ENCODE data around the gene GOLM1. TPM values are rescaled to one million over a fixed set of nuclear protein-coding genes. Genes with fewer than 3 reads are reported as not detected.

GOLM1 gene
- total and polyA plus RNA-seq, 3 experiments from 2014 or later, result 2.3 to 3.5 (median 3.2) TPM

DNA sequence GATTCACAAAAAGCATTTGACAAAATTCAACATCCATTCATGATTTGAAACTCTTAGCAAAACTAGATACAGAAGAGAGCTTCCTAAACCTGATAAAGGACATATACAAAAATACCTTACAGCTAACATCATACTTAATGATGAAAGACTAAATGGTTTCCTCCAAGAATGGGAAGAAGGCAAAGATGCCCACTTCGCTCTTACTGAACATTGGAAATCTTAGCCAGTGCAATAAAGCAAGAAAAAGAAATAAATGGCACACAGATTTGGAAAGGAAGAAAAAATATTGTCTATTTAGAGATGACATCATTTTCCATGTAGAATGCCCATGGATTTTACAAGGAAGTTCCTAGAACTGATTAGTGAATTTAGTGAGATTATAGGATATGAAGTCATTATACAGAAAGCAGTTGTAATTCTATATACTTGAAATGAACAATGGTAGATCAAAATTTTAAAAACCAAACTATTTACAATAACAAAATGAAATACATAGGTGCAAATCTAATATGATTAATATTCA is 94.0 kb downstream of the GOLM1 start:
- CTCF ChIA-PET, result interaction anchor here (1.2 kb wide), 1 partner anchor 11 kb away, joined by 3 read pairs; no protein-coding TSS in a partner anchor
- peaks cover 0 to 10% (median 3%) of the 10 kb centered on the region in 5 donors for H3K9me3 Mint-ChIP-seq

DNA sequence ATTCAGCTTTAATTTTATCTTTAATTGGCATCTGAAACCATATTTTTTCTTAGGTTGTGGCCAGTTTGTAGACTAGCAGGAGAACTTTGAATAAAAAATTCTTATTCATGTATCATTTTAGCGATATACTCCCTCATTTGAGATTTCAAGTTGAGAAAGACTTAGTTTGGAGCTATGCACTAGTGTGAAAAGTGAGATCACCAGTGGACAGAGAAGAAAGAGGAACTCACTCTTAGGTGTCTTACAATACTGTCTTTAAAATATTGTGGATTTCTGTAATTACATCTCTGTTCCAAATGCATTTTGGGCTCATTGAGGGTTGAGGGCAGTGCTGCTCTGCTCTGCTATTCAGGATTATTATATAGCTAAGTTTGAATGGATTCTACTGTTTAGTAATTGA is 103.8 kb downstream of the GOLM1 start:
- Histone ChIP-seq H3K4me3 (ENCODE audit: low read length) (no peak overlapping the region), H3K27ac (ENCODE audit: low read depth, low read length) (no peak overlapping the region), H3K9me3 (ENCODE audit: low read length) (no peaks in the 10 kb centered on the region), H3K27me3 (ENCODE audit: insufficient read depth, low read length, poor library complexity, severe bottlenecking) (no peaks in the 10 kb centered on the region), H3K4me1 (ENCODE audit: insufficient read depth, low read length) (no peaks in the 10 kb centered on the region), H3K36me3 (ENCODE audit: insufficient read depth, low read length) (peaks cover 9% of the 10 kb centered on the region)
- ChIA-PET CTCF (no interaction called here), POLR2A (no interaction called here)
- no peaks in the 10 kb centered on the region for H3K27me3 Mint-ChIP-seq
- peaks cover 11 to 27% (median 13%) of the 10 kb centered on the region in 3 donors for H3K4me1 Mint-ChIP-seq
- H3K36me3 Mint-ChIP-seq, result peaks cover 12 to 66% (median 33%) of the 10 kb centered on the region in 3 donors
- H3K9me3 Mint-ChIP-seq, result no peaks in the 10 kb centered on the region
- no peak overlapping the region for H3K4me3 Mint-ChIP-seq
- DNase-seq, result no peak
- no peak overlapping the region for H3K27ac Mint-ChIP-seq

More for the DNA sequence above, 94.0 kb downstream of the GOLM1 start:
- H3K36me3 ChIP-seq (ENCODE audit: insufficient read depth, low read length), result peaks cover 21% of the 10 kb centered on the region
- no peak overlapping the region for H3K27ac Mint-ChIP-seq
- H3K27me3 Mint-ChIP-seq, result no peaks in the 10 kb centered on the region
- H3K4me1 Mint-ChIP-seq, result peaks cover 3 to 16% (median 10%) of the 10 kb centered on the region in 3 donors
- no peaks in the 10 kb centered on the region for H3K9me3 ChIP-seq (ENCODE audit: low read length)
- DNase-seq, result no peak
- H3K4me3 ChIP-seq (ENCODE audit: low read length), result no peak overlapping the region
- no peaks in the 10 kb centered on the region for H3K4me1 ChIP-seq (ENCODE audit: insufficient read depth, low read length)
- H3K27ac ChIP-seq (ENCODE audit: low read depth, low read length), result no peak overlapping the region
- no peaks in the 10 kb centered on the region for H3K27me3 ChIP-seq (ENCODE audit: insufficient read depth, low read length, poor library complexity, severe bottlenecking)
- peaks cover 53 to 84% (median 57%) of the 10 kb centered on the region in 3 donors for H3K36me3 Mint-ChIP-seq
- POLR2A ChIA-PET, result no interaction called here
- no peak overlapping the region for H3K4me3 Mint-ChIP-seq

DNA sequence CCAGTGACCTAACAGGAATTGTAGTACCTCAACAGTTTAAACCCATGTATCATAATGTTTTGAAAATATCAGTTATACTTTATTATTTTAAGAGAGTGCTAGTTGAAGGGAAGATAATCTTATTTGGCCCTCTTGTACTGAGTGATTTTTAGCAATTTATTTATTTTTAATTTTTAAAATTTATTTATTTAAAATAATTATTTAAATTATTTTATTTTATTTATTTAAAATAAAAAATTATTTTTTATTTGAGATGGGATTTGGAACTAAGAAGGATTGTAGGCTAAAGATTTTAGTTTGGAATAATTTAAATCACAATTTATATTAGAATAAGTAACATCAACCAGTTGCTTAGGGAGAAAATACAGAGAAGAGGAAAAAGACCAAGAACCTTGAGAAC is 104.3 kb downstream of the GOLM1 start:
- POLR2A ChIA-PET, result no interaction called here

DNA sequence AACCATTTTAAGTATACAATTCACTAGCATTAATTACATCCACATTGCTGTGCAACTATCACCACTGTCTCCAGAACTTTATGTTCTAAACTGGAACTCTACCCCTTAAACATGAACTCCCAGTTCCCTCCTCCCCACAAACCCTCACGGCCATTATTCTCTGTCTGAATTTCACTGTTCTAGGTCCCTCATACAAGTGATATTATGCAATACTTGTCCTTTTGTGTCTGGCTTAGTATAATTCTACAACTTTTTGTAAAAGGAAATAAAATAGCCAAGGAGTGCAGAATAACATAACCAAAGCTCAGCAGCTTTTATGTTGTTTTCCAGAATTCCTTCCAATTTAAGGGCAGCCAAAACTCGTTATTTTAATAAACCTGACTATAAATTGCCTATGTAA is 105.2 kb downstream of the GOLM1 start:
- Mint-ChIP-seq H3K4me3 (no peak overlapping the region), H3K9me3 (no peaks in the 10 kb centered on the region), H3K27ac (peak overlapping the region in 2 of 8 donors; percentile 27 to 38), H3K27me3 (no peaks in the 10 kb centered on the region), H3K36me3 (peaks cover 6 to 62% (median 31%) of the 10 kb centered on the region in 3 donors), H3K4me1 (peaks cover 3 to 22% (median 8%) of the 10 kb centered on the region in 3 donors)
- no peaks in the 10 kb centered on the region for H3K27me3 ChIP-seq (ENCODE audit: insufficient read depth, low read length, poor library complexity, severe bottlenecking)
- POLR2A ChIA-PET, result no interaction called here
- peaks cover 9% of the 10 kb centered on the region for H3K36me3 ChIP-seq (ENCODE audit: insufficient read depth, low read length)
- no peak overlapping the region for H3K27ac ChIP-seq (ENCODE audit: low read depth, low read length)
- CTCF ChIA-PET, result no interaction called here
- no peaks in the 10 kb centered on the region for H3K9me3 ChIP-seq (ENCODE audit: low read length)
- no peaks in the 10 kb centered on the region for H3K4me1 ChIP-seq (ENCODE audit: insufficient read depth, low read length)
- no peak for DNase-seq
- H3K4me3 ChIP-seq (ENCODE audit: low read length), result no peak overlapping the region

More for the DNA sequence above, 104.3 kb downstream of the GOLM1 start:
- no peak overlapping the region for H3K27ac ChIP-seq (ENCODE audit: low read depth, low read length)
- peaks cover 7 to 62% (median 30%) of the 10 kb centered on the region in 3 donors for H3K36me3 Mint-ChIP-seq
- peaks cover 6 to 24% (median 9%) of the 10 kb centered on the region in 3 donors for H3K4me1 Mint-ChIP-seq
- no peak for DNase-seq
- no peaks in the 10 kb centered on the region for H3K27me3 Mint-ChIP-seq
- H3K4me3 Mint-ChIP-seq, result no peak overlapping the region
- H3K27me3 ChIP-seq (ENCODE audit: insufficient read depth, low read length, poor library complexity, severe bottlenecking), result no peaks in the 10 kb centered on the region
- H3K36me3 ChIP-seq (ENCODE audit: insufficient read depth, low read length), result peaks cover 9% of the 10 kb centered on the region
- CTCF ChIA-PET, result no interaction called here
- H3K9me3 ChIP-seq (ENCODE audit: low read length), result no peaks in the 10 kb centered on the region
- H3K27ac Mint-ChIP-seq, result no peak overlapping the region
- H3K4me3 ChIP-seq (ENCODE audit: low read length), result no peak overlapping the region
- H3K9me3 Mint-ChIP-seq, result no peaks in the 10 kb centered on the region
- H3K4me1 ChIP-seq (ENCODE audit: insufficient read depth, low read length), result no peaks in the 10 kb centered on the region

DNA sequence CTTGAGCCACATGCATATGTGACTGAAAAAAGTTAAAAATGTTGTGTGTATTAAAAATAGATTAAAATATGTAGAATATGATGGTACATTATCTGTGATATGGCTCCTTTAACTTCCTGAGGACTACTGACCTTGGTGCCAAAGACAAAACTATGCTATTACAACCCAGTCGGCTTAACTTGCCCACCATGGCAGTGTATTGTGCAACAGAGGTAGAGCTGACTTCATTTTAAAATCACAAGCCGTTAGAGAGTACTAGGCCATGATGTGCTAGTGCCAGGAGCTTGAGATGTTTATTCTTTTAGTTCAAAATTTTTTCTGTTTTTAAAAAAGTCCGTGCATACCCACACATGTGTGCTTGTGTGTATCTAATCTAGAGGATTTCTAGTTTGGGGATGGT is 112.1 kb downstream of the GOLM1 start:
- H3K36me3 Mint-ChIP-seq, result peaks cover 14 to 72% (median 49%) of the 10 kb centered on the region in 3 donors
- CTCF ChIA-PET, result no interaction called here

DNA sequence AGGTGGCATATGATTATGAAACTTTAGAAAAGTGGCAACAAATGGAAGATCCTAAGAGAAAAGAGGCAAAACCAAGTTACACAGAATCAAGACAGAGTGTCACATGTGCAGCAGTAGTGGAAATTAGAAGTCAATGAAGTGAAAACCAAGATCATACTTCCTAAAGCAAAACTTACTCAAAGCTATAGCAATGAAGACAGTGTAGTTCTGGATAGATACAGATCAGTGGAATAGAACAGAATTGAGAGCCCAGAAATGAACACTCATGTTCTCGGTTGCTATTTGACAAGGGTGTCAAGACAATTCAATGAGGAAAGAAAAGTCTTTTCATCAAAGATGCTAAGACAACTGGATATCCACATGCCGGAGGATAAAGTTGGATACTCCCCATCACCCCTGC is 114.9 kb downstream of the GOLM1 start:
- H3K4me3 Mint-ChIP-seq, result no peak overlapping the region
- H3K27me3 Mint-ChIP-seq, result no peaks in the 10 kb centered on the region
- Histone ChIP-seq H3K27me3 (ENCODE audit: insufficient read depth, low read length, poor library complexity, severe bottlenecking) (no peaks in the 10 kb centered on the region), H3K9me3 (ENCODE audit: low read length) (no peaks in the 10 kb centered on the region), H3K4me1 (ENCODE audit: insufficient read depth, low read length) (no peaks in the 10 kb centered on the region), H3K4me3 (ENCODE audit: low read length) (no peak overlapping the region), H3K27ac (ENCODE audit: low read depth, low read length) (no peak overlapping the region), H3K36me3 (ENCODE audit: insufficient read depth, low read length) (peaks cover 22% of the 10 kb centered on the region)
- DNase-seq, result no peak
- H3K9me3 Mint-ChIP-seq, result no peaks in the 10 kb centered on the region
- H3K36me3 Mint-ChIP-seq, result peaks cover 22 to 80% (median 54%) of the 10 kb centered on the region in 3 donors
- H3K4me1 Mint-ChIP-seq, result peaks cover 0 to 22% (median 2%) of the 10 kb centered on the region in 3 donors
- ChIA-PET CTCF (no interaction called here), POLR2A (no interaction called here)
- H3K27ac Mint-ChIP-seq, result no peak overlapping the region

More for the DNA sequence above, 112.1 kb downstream of the GOLM1 start:
- Mint-ChIP-seq H3K27ac (no peak overlapping the region), H3K4me3 (no peak overlapping the region), H3K9me3 (no peaks in the 10 kb centered on the region), H3K27me3 (no peaks in the 10 kb centered on the region), H3K4me1 (peaks cover 0 to 17% (median 1%) of the 10 kb centered on the region in 3 donors)
- Histone ChIP-seq H3K4me3 (ENCODE audit: low read length) (no peak overlapping the region), H3K4me1 (ENCODE audit: insufficient read depth, low read length) (no peaks in the 10 kb centered on the region), H3K27ac (ENCODE audit: low read depth, low read length) (no peak overlapping the region), H3K36me3 (ENCODE audit: insufficient read depth, low read length) (peaks cover 4% of the 10 kb centered on the region), H3K9me3 (ENCODE audit: low read length) (no peaks in the 10 kb centered on the region), H3K27me3 (ENCODE audit: insufficient read depth, low read length, poor library complexity, severe bottlenecking) (no peaks in the 10 kb centered on the region)
- no peak for DNase-seq
- POLR2A ChIA-PET, result no interaction called here

DNA sequence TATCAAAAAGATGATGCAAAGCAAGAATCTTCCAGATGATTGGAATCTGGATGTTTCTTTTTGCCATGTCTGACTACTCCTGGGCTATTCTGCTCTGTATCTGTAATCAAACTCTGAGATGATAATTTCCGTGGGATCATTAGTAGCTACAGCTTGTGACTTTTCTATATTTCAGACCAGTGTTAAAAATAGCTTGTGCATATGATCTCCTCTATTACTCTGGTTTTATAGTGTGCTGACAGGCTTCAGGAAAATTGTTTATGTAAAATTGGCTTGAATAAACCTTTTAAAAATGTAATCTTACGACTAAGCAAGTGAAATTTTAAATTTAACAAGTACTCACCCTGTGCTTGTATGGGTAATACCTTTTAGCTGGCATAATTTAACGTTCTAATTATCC is 118.0 kb downstream of the GOLM1 start:
- Histone ChIP-seq H3K36me3 (ENCODE audit: insufficient read depth, low read length) (peaks cover 24% of the 10 kb centered on the region), H3K4me1 (ENCODE audit: insufficient read depth, low read length) (no peaks in the 10 kb centered on the region), H3K4me3 (ENCODE audit: low read length) (no peak overlapping the region), H3K27me3 (ENCODE audit: insufficient read depth, low read length, poor library complexity, severe bottlenecking) (no peaks in the 10 kb centered on the region), H3K9me3 (ENCODE audit: low read length) (no peaks in the 10 kb centered on the region), H3K27ac (ENCODE audit: low read depth, low read length) (no peak overlapping the region)
- Mint-ChIP-seq H3K4me1 (peaks cover 0 to 22% (median 2%) of the 10 kb centered on the region in 3 donors), H3K9me3 (no peaks in the 10 kb centered on the region), H3K27ac (no peak overlapping the region), H3K27me3 (no peaks in the 10 kb centered on the region), H3K4me3 (no peak overlapping the region), H3K36me3 (peaks cover 25 to 88% (median 67%) of the 10 kb centered on the region in 3 donors)
- CTCF ChIA-PET, result no interaction called here
- no peak for DNase-seq
- POLR2A ChIA-PET, result no interaction called here

DNA sequence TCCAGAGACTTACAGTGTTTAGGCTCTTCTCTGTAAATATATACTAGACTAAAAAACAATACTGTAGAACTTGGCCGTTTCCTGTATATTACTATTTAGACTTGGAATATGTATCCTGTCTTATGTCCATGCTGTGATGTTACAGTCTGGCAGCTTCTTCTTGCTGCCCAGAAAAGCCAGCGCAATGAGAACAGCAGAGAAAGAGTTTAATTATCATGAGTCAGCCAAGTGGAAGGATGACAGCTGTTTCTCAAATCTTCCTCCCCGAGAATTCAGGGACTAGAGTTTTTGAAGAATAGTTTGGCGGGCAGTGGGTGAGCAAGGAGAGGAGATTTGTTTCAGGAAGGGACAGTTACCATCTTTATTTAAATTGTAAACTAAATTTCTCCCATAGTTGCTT is 120.9 kb downstream of the GOLM1 start:
- H3K36me3 Mint-ChIP-seq, result peaks cover 24 to 81% (median 54%) of the 10 kb centered on the region in 3 donors
- H3K4me1 Mint-ChIP-seq, result peaks cover 0 to 12% (median 2%) of the 10 kb centered on the region in 3 donors
- H3K27me3 Mint-ChIP-seq, result no peaks in the 10 kb centered on the region
- no peaks in the 10 kb centered on the region for H3K27me3 ChIP-seq (ENCODE audit: insufficient read depth, low read length, poor library complexity, severe bottlenecking)
- H3K9me3 ChIP-seq (ENCODE audit: low read length), result no peaks in the 10 kb centered on the region
- H3K4me3 Mint-ChIP-seq, result no peak overlapping the region
- no peak overlapping the region for H3K4me3 ChIP-seq (ENCODE audit: low read length)
- H3K4me1 ChIP-seq (ENCODE audit: insufficient read depth, low read length), result no peaks in the 10 kb centered on the region
- POLR2A ChIA-PET, result no interaction called here
- peaks cover 25% of the 10 kb centered on the region for H3K36me3 ChIP-seq (ENCODE audit: insufficient read depth, low read length)
- H3K27ac Mint-ChIP-seq, result no peak overlapping the region
- no peak for DNase-seq
- CTCF ChIA-PET, result no interaction called here
- H3K27ac ChIP-seq (ENCODE audit: low read depth, low read length), result no peak overlapping the region
- no peaks in the 10 kb centered on the region for H3K9me3 Mint-ChIP-seq
